ENCODE results near the gene FAM53B. TPM values are rescaled to one million over a fixed set of nuclear protein-coding genes. Genes with fewer than 3 reads are reported as not detected.

The FAM53B gene
- total RNA-seq, 1 experiment from 2014 or later: 13.7 TPM

DNA sequence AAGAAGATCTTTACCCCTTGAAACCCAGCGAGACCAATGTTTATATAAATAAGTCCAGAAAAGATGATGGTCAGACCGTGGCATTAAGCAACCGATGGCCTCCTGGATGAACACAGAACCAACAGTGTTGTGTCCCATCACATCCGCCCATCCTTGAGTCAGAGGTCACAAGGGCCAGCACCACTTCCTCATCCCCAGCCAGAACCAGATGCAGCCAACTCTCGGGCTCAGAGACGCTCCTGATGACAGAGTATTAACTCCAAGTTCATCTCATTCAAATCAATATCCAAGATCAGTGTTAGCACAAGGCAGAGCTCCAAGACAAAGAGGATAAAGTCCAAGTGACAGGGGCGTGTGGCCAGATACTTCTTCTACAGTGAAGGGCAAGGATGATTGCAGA, 63.5 kb downstream of the FAM53B start:
- peaks cover 4% of the 10 kb centered on the region for H3K36me3 ChIP-seq (ENCODE audit: control insufficient read depth, insufficient read depth, low read length)

GRCh38 chr10:124679401-124679800, 64.8 kb downstream of the FAM53B start:
- no TSS peak for BruUV-seq (replicated peaks)
- H3K4me1 ChIP-seq: no peaks in the 10 kb centered on the region
- Mint-ChIP-seq H3K9me3 (ENCODE audit: unreplicated experiment) (no peaks in the 10 kb centered on the region), H3K4me3 (ENCODE audit: unreplicated experiment) (no peak overlapping the region), H3K36me3 (ENCODE audit: insufficient read depth, unreplicated experiment) (peaks cover 12% of the 10 kb centered on the region), H3K27ac (ENCODE audit: unreplicated experiment) (no peak overlapping the region), H3K4me1 (ENCODE audit: low read depth, unreplicated experiment) (no peaks in the 10 kb centered on the region), H3K27me3 (ENCODE audit: insufficient read depth, unreplicated experiment) (no peaks in the 10 kb centered on the region)
- H3K36me3 ChIP-seq (ENCODE audit: control insufficient read depth, insufficient read depth, low read length): peaks cover 4% of the 10 kb centered on the region
- intact Hi-C loops (cut with micrococcal nuclease; ENCODE audit: unreplicated experiment): no loop called here
- ChIA-PET POLR2A (no interaction called here), CTCF (no interaction called here)
- no peak for DNase-seq
- TF ChIP-seq, protein P1, sequence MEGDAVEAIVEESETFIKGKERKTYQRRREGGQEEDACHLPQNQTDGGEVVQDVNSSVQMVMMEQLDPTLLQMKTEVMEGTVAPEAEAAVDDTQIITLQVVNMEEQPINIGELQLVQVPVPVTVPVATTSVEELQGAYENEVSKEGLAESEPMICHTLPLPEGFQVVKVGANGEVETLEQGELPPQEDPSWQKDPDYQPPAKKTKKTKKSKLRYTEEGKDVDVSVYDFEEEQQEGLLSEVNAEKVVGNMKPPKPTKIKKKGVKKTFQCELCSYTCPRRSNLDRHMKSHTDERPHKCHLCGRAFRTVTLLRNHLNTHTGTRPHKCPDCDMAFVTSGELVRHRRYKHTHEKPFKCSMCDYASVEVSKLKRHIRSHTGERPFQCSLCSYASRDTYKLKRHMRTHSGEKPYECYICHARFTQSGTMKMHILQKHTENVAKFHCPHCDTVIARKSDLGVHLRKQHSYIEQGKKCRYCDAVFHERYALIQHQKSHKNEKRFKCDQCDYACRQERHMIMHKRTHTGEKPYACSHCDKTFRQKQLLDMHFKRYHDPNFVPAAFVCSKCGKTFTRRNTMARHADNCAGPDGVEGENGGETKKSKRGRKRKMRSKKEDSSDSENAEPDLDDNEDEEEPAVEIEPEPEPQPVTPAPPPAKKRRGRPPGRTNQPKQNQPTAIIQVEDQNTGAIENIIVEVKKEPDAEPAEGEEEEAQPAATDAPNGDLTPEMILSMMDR (IDR thresholded peaks at IDR 0.05; ENCODE audit: insufficient read depth in 1 of 2, low read depth in 1 of 2, low read length in 1 of 2, severe bottlenecking in 1 of 2, unreplicated experiment in 1 of 2): no peak
- no peaks in the 10 kb centered on the region for H3K27me3 ChIP-seq (replicated peaks; ENCODE audit: control insufficient read depth, insufficient read depth, low read length)
- H3K4me3 ChIP-seq (ENCODE audit: low read depth, low read length): no peak overlapping the region
- H3K9me3 ChIP-seq: no peaks in the 10 kb centered on the region

More for the DNA sequence above, 63.5 kb downstream of the FAM53B start:
- POLR2A ChIA-PET: no interaction called here
- Histone ChIP-seq H3K27me3 (replicated peaks; ENCODE audit: control insufficient read depth, insufficient read depth, low read length) (no peaks in the 10 kb centered on the region), H3K9me3 (no peaks in the 10 kb centered on the region), H3K4me1 (no peaks in the 10 kb centered on the region), H3K4me3 (ENCODE audit: low read depth, low read length) (no peak overlapping the region)
- no peak overlapping the region for H3K4me3 Mint-ChIP-seq (ENCODE audit: unreplicated experiment)
- no peak overlapping the region for H3K27ac Mint-ChIP-seq (ENCODE audit: unreplicated experiment)
- H3K27me3 Mint-ChIP-seq (ENCODE audit: insufficient read depth, unreplicated experiment): no peaks in the 10 kb centered on the region
- intact Hi-C loops (cut with micrococcal nuclease; ENCODE audit: unreplicated experiment): no loop called here
- no TSS peak for BruUV-seq (replicated peaks)
- H3K9me3 Mint-ChIP-seq (ENCODE audit: unreplicated experiment): no peaks in the 10 kb centered on the region
- CTCF ChIA-PET: no interaction called here
- no peak for DNase-seq
- no peaks in the 10 kb centered on the region for H3K4me1 Mint-ChIP-seq (ENCODE audit: low read depth, unreplicated experiment)
- TF ChIP-seq, protein P1 (IDR thresholded peaks at IDR 0.05; ENCODE audit: insufficient read depth in 1 of 2, low read depth in 1 of 2, low read length in 1 of 2, severe bottlenecking in 1 of 2, unreplicated experiment in 1 of 2): no peak
- peaks cover 12% of the 10 kb centered on the region for H3K36me3 Mint-ChIP-seq (ENCODE audit: insufficient read depth, unreplicated experiment)

GRCh38 chr10:124678557-124679240, 65.5 kb downstream of the FAM53B start:
- Mint-ChIP-seq H3K36me3 (ENCODE audit: insufficient read depth, unreplicated experiment) (peaks cover 9% of the 10 kb centered on the region), H3K27ac (ENCODE audit: unreplicated experiment) (no peak overlapping the region), H3K9me3 (ENCODE audit: unreplicated experiment) (no peaks in the 10 kb centered on the region), H3K4me3 (ENCODE audit: unreplicated experiment) (no peak overlapping the region), H3K27me3 (ENCODE audit: insufficient read depth, unreplicated experiment) (no peaks in the 10 kb centered on the region), H3K4me1 (ENCODE audit: low read depth, unreplicated experiment) (no peaks in the 10 kb centered on the region)
- Histone ChIP-seq H3K27me3 (replicated peaks; ENCODE audit: control insufficient read depth, insufficient read depth, low read length) (no peaks in the 10 kb centered on the region), H3K4me3 (ENCODE audit: low read depth, low read length) (no peak overlapping the region), H3K9me3 (no peaks in the 10 kb centered on the region), H3K36me3 (ENCODE audit: control insufficient read depth, insufficient read depth, low read length) (peaks cover 5% of the 10 kb centered on the region), H3K4me1 (no peaks in the 10 kb centered on the region)
- no TSS peak for BruUV-seq (replicated peaks)
- DNase-seq: no peak
- ChIA-PET CTCF (no interaction called here), POLR2A (no interaction called here)
- intact Hi-C loops (cut with micrococcal nuclease; ENCODE audit: unreplicated experiment): no loop called here
- TF ChIP-seq, protein P1 (IDR thresholded peaks at IDR 0.05; ENCODE audit: insufficient read depth in 1 of 2, low read depth in 1 of 2, low read length in 1 of 2, severe bottlenecking in 1 of 2, unreplicated experiment in 1 of 2): no peak
